Panc1 (cell line): Measurements from ENCODE around the gene CDK6.

Experiments used
- CTCF ChIP-seq: fragments of 450-650 bp; IDR thresholded peaks from 2 replicates; pipeline ENCODE4 v1.5.1; 2017; ENCODE audit warnings: mild to moderate bottlenecking
- POLR2AphosphoS5 ChIP-seq: IDR thresholded peaks from 2 replicates; pipeline ENCODE4 v1.6.1; 2012; ENCODE audit warnings: mild to moderate bottlenecking, low read depth, low read length, moderate library complexity
- REST ChIP-seq, 2 experiments: IDR thresholded peaks; 2 replicates each; pipeline ENCODE4 v1.6.1; 2011 to 2012; ENCODE audit warnings: low read depth in 2 of 2, control low read depth in 1 of 2, low read length in 1 of 2, mild to moderate bottlenecking in 1 of 2, moderate library complexity in 1 of 2; ENCODE audit not compliant: insufficient read depth in 1 of 2
- SIN3A ChIP-seq: IDR thresholded peaks from 2 replicates; pipeline ENCODE4 v1.6.1; 2012; ENCODE audit warnings: low read depth, mild to moderate bottlenecking, low read length, moderate library complexity, borderline replicate concordance; ENCODE audit not compliant: insufficient read depth

DNA sequence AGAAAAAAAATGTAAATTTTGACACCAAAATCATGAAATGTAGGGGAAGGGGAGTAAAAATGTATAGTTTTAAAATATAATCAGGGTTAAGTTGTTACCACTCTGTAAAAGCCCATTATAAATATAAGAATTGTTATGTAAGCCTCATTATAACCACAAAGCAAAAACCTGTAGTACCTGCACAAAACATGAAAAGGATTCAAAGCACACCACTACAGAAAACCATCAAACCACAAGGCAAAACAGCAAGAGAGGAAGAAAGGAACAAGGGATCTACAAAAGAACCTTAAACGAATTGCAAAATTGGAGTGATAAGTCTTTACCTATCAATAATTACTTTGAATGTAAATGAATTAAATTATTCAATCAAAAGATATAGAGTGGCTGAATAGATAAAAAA, 41.0 kb upstream of the CDK6 start:
- TF ChIP-seq POLR2AphosphoS5 (no peak), CTCF (no peak), REST (IDR thresholded peaks at IDR 0.05; ENCODE audit: insufficient read depth in 1 of 2, low read depth in 2 of 2, low read length in 1 of 2) (no peak), SIN3A (no peak)
